ENCODE results near the gene PGLYRP1.

PGLYRP1 gene

DNA sequence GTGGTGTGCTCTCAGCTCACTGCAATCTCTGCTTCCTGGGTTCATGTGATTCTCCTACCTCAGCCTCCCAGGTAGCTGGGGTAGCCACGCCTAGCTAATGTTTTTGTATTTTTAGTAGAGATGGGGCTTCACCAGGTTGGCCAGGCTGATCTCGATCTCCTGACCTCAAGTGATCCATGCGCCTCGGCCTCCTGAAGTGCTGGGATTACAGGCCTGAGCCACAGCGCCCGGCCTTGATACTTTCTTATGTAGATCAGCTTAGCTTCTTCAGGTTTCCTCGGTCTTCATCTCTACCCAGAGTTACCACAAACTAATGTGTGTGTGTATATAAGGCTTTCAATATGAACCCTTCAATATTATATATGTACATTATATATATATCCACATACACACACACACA lies 37.5 kb downstream of the PGLYRP1 start:
- H3K9me3 Mint-ChIP-seq, result no peaks in the 10 kb centered on the region
- ATAC-seq (replicated peaks; ENCODE audit: extremely low read depth, poor library complexity, severe bottlenecking), result no peak
- H3K27me3 Mint-ChIP-seq, result peaks cover 79% of the 10 kb centered on the region
- H3K4me1 Mint-ChIP-seq, result no peaks in the 10 kb centered on the region
- peaks cover 2% of the 10 kb centered on the region for H3K36me3 Mint-ChIP-seq (ENCODE audit: insufficient read depth)
- no peak overlapping the region for H3K4me3 Mint-ChIP-seq
- no peak overlapping the region for H3K27ac Mint-ChIP-seq (ENCODE audit: low read depth)
- no peak for DNase-seq (ENCODE audit: low spot score in 2 of 2)

GRCh38 chr19:45981350-45981749 lies 41.5 kb downstream of the PGLYRP1 start:
- H3K9me3 Mint-ChIP-seq, result no peaks in the 10 kb centered on the region

DNA sequence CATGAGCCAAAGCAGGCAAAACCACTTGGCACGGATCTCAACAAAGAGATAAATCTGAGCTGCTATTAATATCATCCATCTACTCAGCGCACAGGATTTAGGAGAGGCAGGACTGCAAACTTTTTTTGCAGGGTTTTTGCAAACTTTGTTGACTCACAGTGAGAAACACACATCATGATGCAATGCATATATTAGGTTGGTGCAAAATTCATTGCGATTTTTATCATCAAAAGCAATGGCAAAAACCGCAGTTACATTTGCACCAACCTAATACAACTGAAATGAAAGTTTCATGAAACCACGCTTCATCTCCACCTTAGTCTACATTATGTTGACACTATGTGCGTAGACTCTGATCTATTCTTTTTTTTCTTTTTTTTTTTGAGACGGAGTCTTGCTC lies 44.7 kb downstream of the PGLYRP1 start:
- ATAC-seq (replicated peaks; ENCODE audit: extremely low read depth, poor library complexity, severe bottlenecking), result no peak

More at GRCh38 chr19:45981350-45981749, 41.5 kb downstream of the PGLYRP1 start:
- peaks cover 77% of the 10 kb centered on the region for H3K27me3 Mint-ChIP-seq
- DNase-seq (ENCODE audit: low spot score in 2 of 2) (no peak), ATAC-seq (replicated peaks; ENCODE audit: extremely low read depth, poor library complexity, severe bottlenecking) (no peak)
- no peaks in the 10 kb centered on the region for H3K4me1 Mint-ChIP-seq
- H3K27ac Mint-ChIP-seq (ENCODE audit: low read depth), result no peak overlapping the region
- H3K36me3 Mint-ChIP-seq (ENCODE audit: insufficient read depth), result peaks cover 2% of the 10 kb centered on the region
- no peak overlapping the region for H3K4me3 Mint-ChIP-seq

DNA sequence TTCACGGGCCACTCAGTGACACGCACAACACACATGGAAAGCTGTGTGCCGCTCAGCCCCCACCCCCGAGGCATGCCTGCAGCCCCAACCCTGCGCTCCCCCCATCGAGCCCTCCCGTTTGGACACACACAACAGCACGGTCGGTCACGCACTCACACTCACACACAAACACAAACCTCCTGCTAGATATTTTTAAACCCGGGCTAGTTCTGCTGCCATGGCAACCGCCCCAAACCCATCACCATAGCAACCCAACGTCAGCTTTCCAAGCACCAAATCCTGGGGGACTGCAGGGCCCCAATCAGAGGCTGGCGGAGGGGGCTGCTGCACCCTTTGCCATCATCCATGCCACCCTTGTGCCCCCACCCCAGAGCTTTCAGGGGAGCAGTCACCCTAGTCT lies 46.7 kb downstream of the PGLYRP1 start:
- H3K36me3 Mint-ChIP-seq (ENCODE audit: insufficient read depth), result no peaks in the 10 kb centered on the region
- ATAC-seq (replicated peaks; ENCODE audit: extremely low read depth, poor library complexity, severe bottlenecking) (no peak), DNase-seq (ENCODE audit: low spot score in 2 of 2) (no peak)
- no peak overlapping the region for H3K27ac Mint-ChIP-seq (ENCODE audit: low read depth)
- H3K9me3 Mint-ChIP-seq, result no peaks in the 10 kb centered on the region
- no peak overlapping the region for H3K4me3 Mint-ChIP-seq
- peaks cover 82% of the 10 kb centered on the region for H3K27me3 Mint-ChIP-seq
- peaks cover 14% of the 10 kb centered on the region for H3K4me1 Mint-ChIP-seq

More for the DNA sequence above, 44.7 kb downstream of the PGLYRP1 start:
- no peaks in the 10 kb centered on the region for H3K9me3 Mint-ChIP-seq
- H3K27ac Mint-ChIP-seq (ENCODE audit: low read depth), result no peak overlapping the region
- H3K4me3 Mint-ChIP-seq, result no peak overlapping the region
- H3K4me1 Mint-ChIP-seq, result no peaks in the 10 kb centered on the region
- H3K27me3 Mint-ChIP-seq, result peaks cover 82% of the 10 kb centered on the region
- H3K36me3 Mint-ChIP-seq (ENCODE audit: insufficient read depth), result no peaks in the 10 kb centered on the region
- DNase-seq (ENCODE audit: low spot score in 2 of 2), result no peak

- Mint-ChIP-seq H3K27ac (ENCODE audit: low read depth) (no peak overlapping the region), H3K4me1 (peaks cover 17% of the 10 kb centered on the region), H3K4me3 (no peak overlapping the region), H3K36me3 (ENCODE audit: insufficient read depth) (no peaks in the 10 kb centered on the region), H3K27me3 (peaks cover 85% of the 10 kb centered on the region), H3K9me3 (no peaks in the 10 kb centered on the region)
- DNase-seq (ENCODE audit: low spot score in 2 of 2) (no peak), ATAC-seq (replicated peaks; ENCODE audit: extremely low read depth, poor library complexity, severe bottlenecking) (no peak)
Observed at GRCh38 chr19:45975306-45976070, 47.4 kb downstream of the PGLYRP1 start.

GRCh38 chr19:45973553-45974338 lies 49.1 kb downstream of the PGLYRP1 start, which contains the start of gene NOVA2:
Gene NOVA2 (minus strand): TSS chr19:45973865. CDS start chr19:45973351, 514 bp downstream.
- no peaks in the 10 kb centered on the region for H3K9me3 Mint-ChIP-seq
- DNase-seq (ENCODE audit: low spot score in 2 of 2) (no peak), ATAC-seq (replicated peaks; ENCODE audit: extremely low read depth, poor library complexity, severe bottlenecking) (no peak)
- H3K4me3 Mint-ChIP-seq, result peak within 1 kb of the TSS; percentile 24
- H3K27me3 Mint-ChIP-seq, result peaks cover 89% of the 10 kb centered on the region
- no peak within 1 kb of the TSS for H3K27ac Mint-ChIP-seq (ENCODE audit: low read depth)
- H3K36me3 Mint-ChIP-seq (ENCODE audit: insufficient read depth), result no peaks in the 10 kb centered on the region
- peaks cover 17% of the 10 kb centered on the region for H3K4me1 Mint-ChIP-seq

GRCh38 chr19:45972947-45973540 lies 49.8 kb downstream of the PGLYRP1 start:
- H3K27me3 Mint-ChIP-seq, result peaks cover 91% of the 10 kb centered on the region
- peaks cover 17% of the 10 kb centered on the region for H3K4me1 Mint-ChIP-seq
- H3K4me3 Mint-ChIP-seq, result peak overlapping the region; percentile 24
- H3K9me3 Mint-ChIP-seq, result no peaks in the 10 kb centered on the region
- no peak overlapping the region for H3K27ac Mint-ChIP-seq (ENCODE audit: low read depth)
- no peaks in the 10 kb centered on the region for H3K36me3 Mint-ChIP-seq (ENCODE audit: insufficient read depth)
- no peak for ATAC-seq (replicated peaks; ENCODE audit: extremely low read depth, poor library complexity, severe bottlenecking)
- no peak for DNase-seq (ENCODE audit: low spot score in 2 of 2)

DNA sequence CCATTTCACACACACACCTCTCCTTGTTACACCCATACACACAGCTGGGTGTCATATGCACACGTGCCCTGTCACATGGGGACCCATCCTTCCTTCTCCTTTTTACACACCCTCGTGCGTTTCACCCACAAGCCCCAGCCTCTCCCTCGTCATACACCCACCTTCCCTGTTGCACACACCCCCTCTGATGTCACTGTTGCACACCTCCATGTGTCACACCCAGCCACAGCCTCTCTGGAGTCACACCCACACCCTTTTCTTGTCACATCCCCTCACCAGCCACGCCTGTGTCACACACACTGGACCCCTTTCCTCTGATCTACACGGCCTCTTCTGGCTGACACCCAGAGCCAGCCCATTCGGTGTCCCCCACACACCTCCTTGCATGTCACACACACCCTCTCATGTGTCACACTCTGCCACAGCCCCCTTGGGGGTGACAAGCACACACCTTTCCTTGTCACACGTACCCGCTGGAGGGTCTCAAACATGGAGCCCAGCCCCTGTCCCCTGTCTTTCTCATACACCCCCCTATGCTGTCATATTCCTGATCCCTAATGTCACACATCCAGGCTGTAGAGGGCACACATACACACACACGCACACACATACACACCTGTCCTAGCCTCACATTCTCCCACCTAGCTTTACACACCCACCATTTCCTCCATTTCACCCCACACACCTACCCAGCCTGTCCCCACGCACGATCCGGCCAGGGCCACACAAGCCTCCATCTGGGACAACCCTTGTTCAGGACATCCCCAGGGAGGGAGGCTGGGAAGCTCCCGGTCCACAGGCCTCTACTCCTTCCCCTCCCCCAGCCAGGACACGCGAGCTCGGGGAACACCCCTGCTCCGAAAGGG lies 50.5 kb downstream of the PGLYRP1 start:
- peak in 1 of 2 donors; percentile 24 for DNase-seq (ENCODE audit: low spot score in 2 of 2)
- Mint-ChIP-seq H3K36me3 (ENCODE audit: insufficient read depth) (no peaks in the 10 kb centered on the region), H3K27me3 (peaks cover 91% of the 10 kb centered on the region)

GRCh38 chr19:45971260-45971902 lies 51.5 kb downstream of the PGLYRP1 start:
- Mint-ChIP-seq H3K27ac (ENCODE audit: low read depth) (peak overlapping the region; percentile 1), H3K4me1 (peaks cover 17% of the 10 kb centered on the region), H3K27me3 (peaks cover 86% of the 10 kb centered on the region), H3K4me3 (peak overlapping the region; percentile 24), H3K9me3 (no peaks in the 10 kb centered on the region), H3K36me3 (ENCODE audit: insufficient read depth) (no peaks in the 10 kb centered on the region)
- DNase-seq (ENCODE audit: low spot score in 2 of 2) (no peak), ATAC-seq (replicated peaks; ENCODE audit: extremely low read depth, poor library complexity, severe bottlenecking) (no peak)

More for the DNA sequence above, 50.5 kb downstream of the PGLYRP1 start:
- ATAC-seq (replicated peaks; ENCODE audit: extremely low read depth, poor library complexity, severe bottlenecking), result peak; percentile 78
- H3K27ac Mint-ChIP-seq (ENCODE audit: low read depth), result peak overlapping the region; percentile 1
- H3K4me3 Mint-ChIP-seq, result peak overlapping the region; percentile 24
- peaks cover 17% of the 10 kb centered on the region for H3K4me1 Mint-ChIP-seq
- no peaks in the 10 kb centered on the region for H3K9me3 Mint-ChIP-seq

- Mint-ChIP-seq H3K27me3 (peaks cover 86% of the 10 kb centered on the region), H3K27ac (ENCODE audit: low read depth) (no peak overlapping the region), H3K36me3 (ENCODE audit: insufficient read depth) (no peaks in the 10 kb centered on the region), H3K4me3 (no peak overlapping the region), H3K4me1 (peaks cover 17% of the 10 kb centered on the region), H3K9me3 (no peaks in the 10 kb centered on the region)
- no peak for ATAC-seq (replicated peaks; ENCODE audit: extremely low read depth, poor library complexity, severe bottlenecking)
- DNase-seq (ENCODE audit: low spot score in 2 of 2), result no peak
Observed at GRCh38 chr19:45969676-45970075, 53.2 kb downstream of the PGLYRP1 start.

Measured in central memory CD8-positive, alpha-beta T cell (primary cell).